ENCODE data around the gene LRP4.

The LRP4 gene

DNA sequence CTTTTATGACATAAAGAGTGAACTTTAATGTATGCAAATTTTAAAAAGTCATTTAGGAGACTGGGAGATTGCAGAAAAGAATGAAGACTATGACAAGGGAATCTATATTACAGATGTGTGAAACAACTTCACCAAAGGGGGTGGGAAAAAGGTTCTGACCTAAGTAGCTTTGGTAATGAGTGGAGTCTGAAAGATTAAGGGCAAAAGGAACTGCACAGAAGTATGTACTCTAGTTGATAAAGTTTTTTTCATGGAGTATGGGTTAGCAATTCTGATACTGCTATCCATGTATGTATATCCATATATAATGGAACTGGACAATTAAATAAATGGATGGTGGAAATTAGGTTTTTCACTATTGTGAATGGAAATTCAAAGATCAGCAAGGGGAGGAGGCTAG is 81.5 kb downstream of the LRP4 start:
- no peaks in the 10 kb centered on the region for H3K4me1 ChIP-seq (ENCODE audit: control insufficient read depth, low read depth, low read length)
- H3K4me3 ChIP-seq (ENCODE audit: low read length) = no peak overlapping the region
- H3K27ac ChIP-seq (ENCODE audit: low read depth, low read length) = no peak overlapping the region
- no peak overlapping the region for H2BK5ac ChIP-seq (ENCODE audit: low read length)
- no peak overlapping the region for H3K23ac ChIP-seq (ENCODE audit: low read length)
- H2BK120ac ChIP-seq (ENCODE audit: low read depth, low read length) = no peak overlapping the region
- no peaks in the 10 kb centered on the region for H3K36me3 ChIP-seq (ENCODE audit: control insufficient read depth, insufficient read depth, low read length)
- no peak overlapping the region for H3K9ac ChIP-seq (ENCODE audit: low read length)
- no peak overlapping the region for H4K8ac ChIP-seq (ENCODE audit: low read depth, low read length)
- peaks cover 6% of the 10 kb centered on the region for H3K79me1 ChIP-seq (ENCODE audit: low read length)
- no peak overlapping the region for H3K4ac ChIP-seq (ENCODE audit: low read depth, low read length)
- no peak overlapping the region for H2AK5ac ChIP-seq (ENCODE audit: low read length)
- no peaks in the 10 kb centered on the region for H3K27me3 ChIP-seq (ENCODE audit: insufficient read depth, low read length, poor library complexity)
- no peak overlapping the region for H3K4me2 ChIP-seq (ENCODE audit: low read length)
- no peak overlapping the region for H3K56ac ChIP-seq (ENCODE audit: low read length)
- H4K5ac ChIP-seq (ENCODE audit: low read length) = no peak overlapping the region
- H3K18ac ChIP-seq (ENCODE audit: low read length) = no peak overlapping the region
- H3K79me2 ChIP-seq (ENCODE audit: control insufficient read depth, insufficient read depth, low read length) = peaks cover 74% of the 10 kb centered on the region
- no peak for DNase-seq
- no peak overlapping the region for H2BK15ac ChIP-seq (replicated peaks; ENCODE audit: low read depth)

DNA sequence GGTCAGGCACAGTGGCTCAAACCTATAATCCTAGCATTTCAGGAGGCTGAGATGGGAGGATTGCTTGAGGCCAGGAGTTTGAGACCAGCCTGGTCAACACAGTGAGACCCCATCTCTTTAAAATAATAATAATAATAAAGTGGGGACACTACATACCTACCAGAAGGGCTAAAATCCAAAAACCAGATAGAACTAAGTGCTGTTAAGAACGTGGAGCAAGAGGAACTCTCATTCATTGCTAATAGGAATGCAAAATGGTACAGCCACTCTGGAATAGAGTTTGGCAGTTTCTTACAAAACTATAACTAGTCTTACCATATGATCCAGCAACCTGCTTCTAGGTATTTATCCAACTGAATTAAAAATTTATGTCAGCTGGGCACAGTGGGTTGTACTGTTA is 81.9 kb downstream of the LRP4 start:
- Histone ChIP-seq H3K56ac (ENCODE audit: low read length) (no peak overlapping the region), H3K79me2 (ENCODE audit: control insufficient read depth, insufficient read depth, low read length) (peaks cover 72% of the 10 kb centered on the region), H3K4me3 (ENCODE audit: low read length) (no peak overlapping the region), H3K79me1 (ENCODE audit: low read length) (peaks cover 7% of the 10 kb centered on the region), H3K4ac (ENCODE audit: low read depth, low read length) (no peak overlapping the region), H3K18ac (ENCODE audit: low read length) (no peak overlapping the region), H3K4me2 (ENCODE audit: low read length) (no peak overlapping the region), H4K8ac (ENCODE audit: low read depth, low read length) (no peak overlapping the region), H3K4me1 (ENCODE audit: control insufficient read depth, low read depth, low read length) (no peaks in the 10 kb centered on the region), H3K27me3 (ENCODE audit: insufficient read depth, low read length, poor library complexity) (no peaks in the 10 kb centered on the region), H3K27ac (ENCODE audit: low read depth, low read length) (no peak overlapping the region), H4K5ac (ENCODE audit: low read length) (no peak overlapping the region), H3K9ac (ENCODE audit: low read length) (no peak overlapping the region), H3K36me3 (ENCODE audit: control insufficient read depth, insufficient read depth, low read length) (no peaks in the 10 kb centered on the region), H2BK15ac (replicated peaks; ENCODE audit: low read depth) (no peak overlapping the region), H2BK5ac (ENCODE audit: low read length) (no peak overlapping the region), H3K23ac (ENCODE audit: low read length) (no peak overlapping the region), H2BK120ac (ENCODE audit: low read depth, low read length) (no peak overlapping the region), H2AK5ac (ENCODE audit: low read length) (no peak overlapping the region)
- no peak for DNase-seq
- no CpG with 5 or more reads among the region's 1 CpG for WGBS (ENCODE audit: extremely low coverage, insufficient coverage, low lambda C conversion rate)

DNA sequence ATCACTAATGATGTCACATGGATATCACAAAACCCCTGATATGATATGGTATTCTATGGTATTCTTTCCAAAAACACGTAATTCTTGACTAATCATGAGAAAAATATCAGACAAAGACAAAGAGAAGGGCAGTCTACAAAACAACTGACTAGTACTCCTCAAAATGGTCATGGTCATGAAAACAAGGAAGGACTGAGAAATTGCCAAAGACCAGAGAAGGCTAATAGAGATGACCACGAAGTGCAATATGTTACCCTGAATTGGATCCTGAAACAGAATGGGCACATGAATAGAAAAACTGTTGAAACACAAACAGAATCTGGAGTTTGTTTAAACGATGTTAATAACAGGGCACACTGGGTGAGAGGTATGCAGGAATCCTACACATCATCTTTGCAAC is 82.5 kb downstream of the LRP4 start:
- no CpG with 5 or more reads among the region's 3 CpGs for WGBS (ENCODE audit: extremely low coverage, insufficient coverage, low lambda C conversion rate)
- no peaks in the 10 kb centered on the region for H3K36me3 ChIP-seq (ENCODE audit: control insufficient read depth, insufficient read depth, low read length)

DNA sequence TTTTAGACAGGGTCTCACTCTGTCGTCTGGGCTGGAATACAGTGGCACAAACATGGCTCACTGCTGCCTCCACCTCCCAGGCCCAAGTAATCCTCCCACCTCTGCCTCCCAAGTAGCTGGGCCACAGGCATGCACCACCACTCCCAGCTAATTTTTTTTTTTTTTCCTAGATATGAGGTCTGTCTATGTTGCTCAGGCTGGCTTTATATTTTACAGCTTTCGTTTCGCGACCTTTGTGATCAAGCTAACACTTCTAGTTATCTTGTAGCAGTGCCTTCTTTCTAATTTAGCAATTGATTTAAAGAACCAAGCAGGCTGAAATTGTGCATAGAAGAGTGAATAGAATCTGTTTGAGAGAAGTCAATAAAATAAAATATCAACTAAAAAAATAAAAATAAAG is 83.5 kb downstream of the LRP4 start:
- DNase-seq = no peak
- H4K5ac ChIP-seq (ENCODE audit: low read length) = no peak overlapping the region
- no peak overlapping the region for H2BK5ac ChIP-seq (ENCODE audit: low read length)
- H3K18ac ChIP-seq (ENCODE audit: low read length) = no peak overlapping the region
- no peaks in the 10 kb centered on the region for H3K4me1 ChIP-seq (ENCODE audit: control insufficient read depth, low read depth, low read length)
- no peak overlapping the region for H2BK120ac ChIP-seq (ENCODE audit: low read depth, low read length)
- H4K8ac ChIP-seq (ENCODE audit: low read depth, low read length) = no peak overlapping the region
- no peak overlapping the region for H2BK15ac ChIP-seq (replicated peaks; ENCODE audit: low read depth)
- H3K27ac ChIP-seq (ENCODE audit: low read depth, low read length) = no peak overlapping the region
- H3K79me1 ChIP-seq (ENCODE audit: low read length) = peaks cover 8% of the 10 kb centered on the region
- no CpG with 5 or more reads among the region's 4 CpGs for WGBS (ENCODE audit: extremely low coverage, insufficient coverage, low lambda C conversion rate)
- H3K56ac ChIP-seq (ENCODE audit: low read length) = no peak overlapping the region
- no peak overlapping the region for H3K4me2 ChIP-seq (ENCODE audit: low read length)
- H3K27me3 ChIP-seq (ENCODE audit: insufficient read depth, low read length, poor library complexity) = no peaks in the 10 kb centered on the region
- H3K4me3 ChIP-seq (ENCODE audit: low read length) = no peak overlapping the region
- peaks cover 68% of the 10 kb centered on the region for H3K79me2 ChIP-seq (ENCODE audit: control insufficient read depth, insufficient read depth, low read length)
- H3K23ac ChIP-seq (ENCODE audit: low read length) = no peak overlapping the region
- no peak overlapping the region for H3K4ac ChIP-seq (ENCODE audit: low read depth, low read length)
- no peak overlapping the region for H3K9ac ChIP-seq (ENCODE audit: low read length)
- H2AK5ac ChIP-seq (ENCODE audit: low read length) = no peak overlapping the region
- H3K36me3 ChIP-seq (ENCODE audit: control insufficient read depth, insufficient read depth, low read length) = no peaks in the 10 kb centered on the region

More for the DNA sequence above, 82.5 kb downstream of the LRP4 start:
- Histone ChIP-seq H3K79me2 (ENCODE audit: control insufficient read depth, insufficient read depth, low read length) (peaks cover 71% of the 10 kb centered on the region), H3K9ac (ENCODE audit: low read length) (no peak overlapping the region), H2BK15ac (replicated peaks; ENCODE audit: low read depth) (no peak overlapping the region), H2AK5ac (ENCODE audit: low read length) (no peak overlapping the region), H3K4me1 (ENCODE audit: control insufficient read depth, low read depth, low read length) (no peaks in the 10 kb centered on the region), H3K23ac (ENCODE audit: low read length) (no peak overlapping the region), H3K27ac (ENCODE audit: low read depth, low read length) (no peak overlapping the region), H4K8ac (ENCODE audit: low read depth, low read length) (no peak overlapping the region), H4K5ac (ENCODE audit: low read length) (no peak overlapping the region), H3K56ac (ENCODE audit: low read length) (no peak overlapping the region), H3K4me3 (ENCODE audit: low read length) (no peak overlapping the region), H3K79me1 (ENCODE audit: low read length) (peaks cover 8% of the 10 kb centered on the region), H3K27me3 (ENCODE audit: insufficient read depth, low read length, poor library complexity) (no peaks in the 10 kb centered on the region), H3K18ac (ENCODE audit: low read length) (no peak overlapping the region), H2BK120ac (ENCODE audit: low read depth, low read length) (no peak overlapping the region), H3K4ac (ENCODE audit: low read depth, low read length) (no peak overlapping the region), H3K4me2 (ENCODE audit: low read length) (no peak overlapping the region), H2BK5ac (ENCODE audit: low read length) (no peak overlapping the region)
- DNase-seq = no peak

DNA sequence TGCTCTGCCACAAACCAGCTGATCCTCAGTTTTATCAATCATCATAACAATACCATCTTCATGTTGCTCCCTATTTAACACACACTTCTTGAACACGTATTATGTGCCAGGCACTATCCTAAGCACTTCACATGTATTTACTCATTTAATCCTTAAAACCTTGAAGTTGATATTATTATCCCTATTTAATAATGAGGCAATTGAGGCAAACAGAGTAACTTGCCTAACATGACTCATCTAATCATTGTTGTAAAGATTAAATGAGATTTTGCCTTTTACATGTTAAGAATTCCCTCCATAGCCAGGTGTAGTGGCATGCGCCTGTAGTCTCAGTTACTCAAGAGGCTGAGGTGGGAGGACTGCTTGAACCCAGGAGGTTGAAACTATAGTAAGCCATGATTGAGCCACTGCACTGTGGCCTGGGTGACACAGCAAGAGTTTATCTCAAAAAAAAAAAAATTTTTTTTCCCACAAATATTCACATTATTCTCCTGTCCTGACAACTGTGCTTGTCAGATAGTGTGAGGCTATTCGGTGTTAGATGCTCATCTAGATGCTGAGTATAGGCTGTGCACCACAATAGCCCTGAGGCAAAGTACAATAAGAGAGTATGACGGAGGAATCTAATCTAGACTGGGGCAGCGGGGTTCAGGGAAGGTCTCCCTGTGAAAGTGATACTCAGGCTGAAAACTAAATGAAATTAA is 85.7 kb downstream of the LRP4 start:
- Histone ChIP-seq H3K79me1 (ENCODE audit: low read length) (peaks cover 6% of the 10 kb centered on the region), H3K56ac (ENCODE audit: low read length) (no peak overlapping the region), H3K4me1 (ENCODE audit: control insufficient read depth, low read depth, low read length) (no peaks in the 10 kb centered on the region), H3K18ac (ENCODE audit: low read length) (no peak overlapping the region), H3K23ac (ENCODE audit: low read length) (no peak overlapping the region), H3K27ac (ENCODE audit: low read depth, low read length) (no peak overlapping the region), H2BK5ac (ENCODE audit: low read length) (no peak overlapping the region), H4K8ac (ENCODE audit: low read depth, low read length) (no peak overlapping the region), H2BK15ac (replicated peaks; ENCODE audit: low read depth) (no peak overlapping the region), H3K4me2 (ENCODE audit: low read length) (no peak overlapping the region), H3K79me2 (ENCODE audit: control insufficient read depth, insufficient read depth, low read length) (peaks cover 64% of the 10 kb centered on the region), H2BK120ac (ENCODE audit: low read depth, low read length) (no peak overlapping the region), H3K27me3 (ENCODE audit: insufficient read depth, low read length, poor library complexity) (no peaks in the 10 kb centered on the region), H3K9ac (ENCODE audit: low read length) (no peak overlapping the region), H3K4ac (ENCODE audit: low read depth, low read length) (no peak overlapping the region), H3K36me3 (ENCODE audit: control insufficient read depth, insufficient read depth, low read length) (no peaks in the 10 kb centered on the region), H4K5ac (ENCODE audit: low read length) (no peak overlapping the region), H2AK5ac (ENCODE audit: low read length) (no peak overlapping the region), H3K4me3 (ENCODE audit: low read length) (no peak overlapping the region)
- no CpG with 5 or more reads among the region's 5 CpGs for WGBS (ENCODE audit: extremely low coverage, insufficient coverage, low lambda C conversion rate)
- DNase-seq = no peak

DNA sequence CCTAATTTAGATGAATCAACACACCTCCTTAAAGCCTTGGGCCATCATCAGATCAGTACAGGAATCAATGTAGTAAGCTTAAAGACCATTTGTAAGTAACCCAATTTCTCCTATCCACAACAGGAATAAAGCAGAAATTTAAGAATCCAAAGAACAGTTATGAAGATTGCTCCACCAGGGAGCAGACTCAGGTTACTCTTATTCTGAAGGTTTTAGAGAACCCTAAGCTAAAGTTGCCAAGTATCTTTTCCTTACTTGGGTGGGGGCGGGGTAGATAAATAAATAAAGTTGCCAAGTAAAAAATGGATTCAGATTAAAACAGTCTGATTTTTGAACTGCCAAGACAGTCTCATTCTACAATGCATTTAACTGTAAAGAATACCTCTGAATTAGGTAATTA is 90.4 kb downstream of the LRP4 start:
- no peak overlapping the region for H2BK5ac ChIP-seq (ENCODE audit: low read length)
- DNase-seq = no peak

More for the DNA sequence above, 90.4 kb downstream of the LRP4 start:
- Histone ChIP-seq H3K4me1 (ENCODE audit: control insufficient read depth, low read depth, low read length) (peaks cover 4% of the 10 kb centered on the region), H2AK5ac (ENCODE audit: low read length) (no peak overlapping the region), H3K18ac (ENCODE audit: low read length) (no peak overlapping the region), H4K5ac (ENCODE audit: low read length) (no peak overlapping the region), H3K9ac (ENCODE audit: low read length) (no peak overlapping the region), H3K4ac (ENCODE audit: low read depth, low read length) (no peak overlapping the region), H3K4me3 (ENCODE audit: low read length) (no peak overlapping the region), H3K36me3 (ENCODE audit: control insufficient read depth, insufficient read depth, low read length) (no peaks in the 10 kb centered on the region), H3K27me3 (ENCODE audit: insufficient read depth, low read length, poor library complexity) (no peaks in the 10 kb centered on the region), H2BK15ac (replicated peaks; ENCODE audit: low read depth) (no peak overlapping the region), H3K4me2 (ENCODE audit: low read length) (no peak overlapping the region), H3K27ac (ENCODE audit: low read depth, low read length) (no peak overlapping the region), H3K79me2 (ENCODE audit: control insufficient read depth, insufficient read depth, low read length) (peaks cover 60% of the 10 kb centered on the region), H4K8ac (ENCODE audit: low read depth, low read length) (no peak overlapping the region), H3K56ac (ENCODE audit: low read length) (no peak overlapping the region), H3K79me1 (ENCODE audit: low read length) (peaks cover 18% of the 10 kb centered on the region), H2BK120ac (ENCODE audit: low read depth, low read length) (no peak overlapping the region), H3K23ac (ENCODE audit: low read length) (no peak overlapping the region)
- WGBS (ENCODE audit: extremely low coverage, insufficient coverage, low lambda C conversion rate) = no CpG with 5 or more reads among the region's 1 CpG
